Non-pigmented ciliary epithelial cell (primary cell): Measurements from ENCODE around the gene GCNT2.
"Not testable (repeated sequence)": the region's sequence is repeated elsewhere in the genome, so short reads cannot be mapped to it uniquely, and the experiment has no call there.

Source experiments
- DNase-seq: peaks from one replicate; pipeline ENCODE4 v3.0.0-alpha.2; 2010; ENCODE audit warnings: low read depth

GCNT2 gene

GRCh38 chr6:10662742-10663141 lies 141.6 kb downstream of the GCNT2 start:
- DNase-seq = no peak

- DNase-seq = not testable (repeated sequence)
These were observed 144.4 kb downstream of the GCNT2 start for GRCh38 chr6:10665595-10665994.

- no peak for DNase-seq
These were observed 147.2 kb downstream of the GCNT2 start for GRCh38 chr6:10668126-10668917.

- DNase-seq = no peak
These were observed 155.3 kb downstream of the GCNT2 start for GRCh38 chr6:10676403-10676802.

- no peak for DNase-seq
These were observed 157.3 kb downstream of the GCNT2 start for GRCh38 chr6:10678456-10678855.
